A673 (cell line): ENCODE measurements around the gene AKAP12. TPM values are rescaled to one million over a fixed set of nuclear protein-coding genes. Genes with fewer than 3 reads are reported as not detected.

ENCODE experiments used
- BruUV-seq: library from RNA; stranded (reverse); fragments of 400-500 nt; replicated peaks from 2 replicates; lab custom pipeline; 2021; lab: Mats Ljungman, UMichigan
- CTCF ChIA-PET: fragments of 300-600 bp; sonication (Branson Sonifier 250); formaldehyde crosslinking; loops from one replicate; lab custom pipeline; 2022; ENCODE audit warnings: antibody characterized with exemption; lab: Charles Lee
- POLR2A ChIA-PET: fragments of 300-600 bp; sonication (Branson Sonifier 250); formaldehyde crosslinking; loops from one replicate; lab custom pipeline; 2022; ENCODE audit warnings: antibody characterized with exemption; ENCODE audit not compliant: low non-redundant PET; lab: Charles Lee
- DNase-seq: peaks from one replicate; pipeline ENCODE4 v3.0.0-alpha.2; 2015; ENCODE audit warnings: low spot score
- H3K27ac ChIP-seq: fragments of 200-600 bp; sonication (generic); 2 replicates; pipeline ENCODE4 v1.5.1; 2016; ENCODE audit warnings: mixed run types, low read depth, mild to moderate bottlenecking, mixed read lengths, antibody characterized with exemption, low read length; ENCODE audit not compliant: poor library complexity, severe bottlenecking
- H3K27me3 ChIP-seq: fragments of 200-600 bp; sonication (generic); replicated peaks from 2 replicates; pipeline ENCODE4 v1.6.1; 2017; ENCODE audit warnings: mixed run types, low read depth, mild to moderate bottlenecking, mixed read lengths, antibody characterized with exemption, low read length; ENCODE audit not compliant: insufficient read depth, poor library complexity
- H3K36me3 ChIP-seq: fragments of 200-600 bp; sonication (generic); 2 replicates; pipeline ENCODE4 v1.6.1; 2016; ENCODE audit warnings: mixed run types, mild to moderate bottlenecking, mixed read lengths, antibody characterized with exemption, low read length; ENCODE audit not compliant: insufficient read depth, poor library complexity, severe bottlenecking
- H3K4me1 ChIP-seq: fragments of 200-600 bp; sonication (generic); 2 replicates; pipeline ENCODE4 v1.6.1; 2017; ENCODE audit warnings: mixed run types, mild to moderate bottlenecking, mixed read lengths, antibody characterized with exemption, low read length; ENCODE audit not compliant: insufficient read depth, poor library complexity, severe bottlenecking
- H3K4me3 ChIP-seq: fragments of 200-600 bp; sonication (generic); 2 replicates; pipeline ENCODE4 v1.5.1; 2016; ENCODE audit warnings: low read depth, mixed run types, mild to moderate bottlenecking, mixed read lengths, low read length; ENCODE audit not compliant: poor library complexity, severe bottlenecking
- H3K9me3 ChIP-seq: fragments of 200-600 bp; sonication (generic); 2 replicates; pipeline ENCODE4 v1.6.1; 2016; ENCODE audit warnings: mixed run types, low read depth, mild to moderate bottlenecking, mixed read lengths, antibody characterized with exemption, low read length; ENCODE audit not compliant: poor library complexity, severe bottlenecking
- EZH2 ChIP-seq: fragments of 200-600 bp; sonication (generic); IDR thresholded peaks from 2 replicates; pipeline ENCODE4 v1.6.1; 2017; ENCODE audit warnings: borderline replicate concordance, low read depth, mild to moderate bottlenecking, mixed read lengths, antibody characterized with exemption, low read length; ENCODE audit not compliant: poor library complexity, severe bottlenecking
- intact Hi-C: fragments of 100-400 bp; cut with micrococcal nuclease; formaldehyde crosslinking; loops from one replicate; pipeline ENCODE4 v1.10.0; 2022; ENCODE audit not compliant: unreplicated experiment
- total RNA-seq: library from RNA; stranded (reverse); gene quantifications from 2 replicates; pipeline ENCODE4 v1.2.3, GENCODE V29; 2021
- TF ChIP-seq, protein P1 (sequence below): fragments of 300-800, 200-600 bp; sonication (generic); conservative IDR thresholded peaks from 2 replicates; pipeline ENCODE4 v1.5.1; 2017; ENCODE audit warnings: low read depth, mild to moderate bottlenecking, antibody characterized with exemption, low read length, moderate library complexity, mixed read lengths

AKAP12 gene
- total RNA-seq, 1 experiment from 2014 or later, result 37.3 TPM

DNA sequence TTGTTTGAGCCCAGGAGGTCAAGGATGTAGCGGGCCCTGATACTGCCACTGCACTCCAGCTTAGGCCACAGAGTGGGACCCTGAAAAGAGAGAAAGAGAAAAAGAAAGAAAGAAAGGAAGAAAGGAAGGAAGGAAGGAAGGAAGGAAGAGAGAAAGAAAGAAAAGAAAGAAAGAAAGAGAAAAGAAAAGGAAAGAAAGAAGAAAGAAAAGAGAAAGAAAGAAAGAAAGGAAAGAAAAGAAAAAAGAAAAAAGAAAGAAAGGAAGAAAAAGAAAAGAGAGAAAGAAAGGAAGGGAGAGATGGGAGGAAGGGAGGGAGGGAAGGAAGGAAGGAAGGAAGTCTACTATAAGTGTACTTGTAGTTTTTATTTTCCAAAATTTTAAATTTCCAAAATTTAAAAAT lies 42.2 kb upstream of the AKAP12 start:
- ChIA-PET POLR2A (no interaction called here), CTCF (no interaction called here)
- Histone ChIP-seq H3K36me3 (no peaks in the 10 kb centered on the region), H3K4me3 (no peak overlapping the region), H3K4me1 (no peaks in the 10 kb centered on the region), H3K9me3 (no peaks in the 10 kb centered on the region), H3K27me3 (no peaks in the 10 kb centered on the region), H3K27ac (no peak overlapping the region)
- no peak for DNase-seq
- intact Hi-C loops, result no loop called here
- TF ChIP-seq EZH2, result no peak
- TF ChIP-seq, protein P1, sequence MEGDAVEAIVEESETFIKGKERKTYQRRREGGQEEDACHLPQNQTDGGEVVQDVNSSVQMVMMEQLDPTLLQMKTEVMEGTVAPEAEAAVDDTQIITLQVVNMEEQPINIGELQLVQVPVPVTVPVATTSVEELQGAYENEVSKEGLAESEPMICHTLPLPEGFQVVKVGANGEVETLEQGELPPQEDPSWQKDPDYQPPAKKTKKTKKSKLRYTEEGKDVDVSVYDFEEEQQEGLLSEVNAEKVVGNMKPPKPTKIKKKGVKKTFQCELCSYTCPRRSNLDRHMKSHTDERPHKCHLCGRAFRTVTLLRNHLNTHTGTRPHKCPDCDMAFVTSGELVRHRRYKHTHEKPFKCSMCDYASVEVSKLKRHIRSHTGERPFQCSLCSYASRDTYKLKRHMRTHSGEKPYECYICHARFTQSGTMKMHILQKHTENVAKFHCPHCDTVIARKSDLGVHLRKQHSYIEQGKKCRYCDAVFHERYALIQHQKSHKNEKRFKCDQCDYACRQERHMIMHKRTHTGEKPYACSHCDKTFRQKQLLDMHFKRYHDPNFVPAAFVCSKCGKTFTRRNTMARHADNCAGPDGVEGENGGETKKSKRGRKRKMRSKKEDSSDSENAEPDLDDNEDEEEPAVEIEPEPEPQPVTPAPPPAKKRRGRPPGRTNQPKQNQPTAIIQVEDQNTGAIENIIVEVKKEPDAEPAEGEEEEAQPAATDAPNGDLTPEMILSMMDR, result no peak
- BruUV-seq, result no TSS peak

- Histone ChIP-seq H3K27ac (no peak overlapping the region), H3K36me3 (no peaks in the 10 kb centered on the region), H3K4me1 (no peaks in the 10 kb centered on the region), H3K27me3 (no peaks in the 10 kb centered on the region), H3K9me3 (no peaks in the 10 kb centered on the region), H3K4me3 (no peak overlapping the region)
- no peak for DNase-seq
- intact Hi-C loops, result no loop called here
- ChIA-PET CTCF (no interaction called here), POLR2A (no interaction called here)
- no TSS peak for BruUV-seq
- TF ChIP-seq, protein P1, result no peak
- no peak for TF ChIP-seq EZH2
These were observed 39.8 kb upstream of the AKAP12 start for GRCh38 chr6:151199991-151200390.

DNA sequence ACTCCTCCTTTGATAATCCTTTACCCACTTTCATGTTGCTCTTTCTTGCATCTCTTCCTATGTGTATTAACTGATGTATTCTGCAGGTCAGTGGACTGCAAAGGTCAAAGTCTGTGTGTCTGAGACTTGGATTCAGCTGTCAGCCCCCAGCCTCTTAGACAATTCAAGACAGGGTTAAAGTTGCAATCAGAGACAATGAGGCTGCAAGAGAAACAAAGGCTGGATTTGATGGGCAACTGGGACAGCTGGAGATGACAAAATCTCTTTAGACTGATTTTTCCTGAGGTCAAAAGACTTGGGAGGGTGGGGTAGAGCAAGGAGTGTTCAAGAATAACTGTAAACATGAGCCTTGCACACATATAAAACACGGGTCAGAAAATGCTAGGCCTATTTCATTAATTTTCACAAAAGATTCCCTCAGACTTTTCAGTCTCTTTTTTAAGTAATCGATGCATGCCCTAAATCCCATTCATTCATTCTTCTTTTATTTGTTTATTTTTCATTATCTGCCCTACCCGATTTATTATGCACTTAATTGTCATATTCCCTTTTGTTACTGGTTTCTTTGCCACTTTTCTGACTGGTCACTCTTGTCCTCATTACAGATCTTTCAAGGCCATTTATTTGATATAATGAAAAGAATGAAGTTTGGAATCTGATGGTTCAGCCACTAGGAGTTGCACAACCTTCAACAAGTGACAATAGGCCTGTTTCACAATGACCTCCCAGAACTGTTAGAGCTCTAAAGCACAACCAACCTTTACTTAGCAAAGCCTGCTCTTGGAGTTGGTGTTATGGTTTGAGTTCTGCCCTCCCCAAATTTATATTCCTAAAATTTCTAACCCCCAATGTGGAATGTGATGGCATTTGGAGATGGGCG lies 33.8 kb upstream of the AKAP12 start:
- BruUV-seq, result no TSS peak
- ChIA-PET POLR2A (interaction anchor here (0.6 to 0.7 kb wide), 2 partner anchors 74 to 108 kb away, joined by 3 read pairs; no protein-coding TSS in a partner anchor), CTCF (no interaction called here)
- no peak for DNase-seq
- Histone ChIP-seq H3K4me3 (no peak overlapping the region), H3K36me3 (no peaks in the 10 kb centered on the region), H3K27ac (no peak overlapping the region), H3K27me3 (no peaks in the 10 kb centered on the region), H3K9me3 (peaks cover 4% of the 10 kb centered on the region), H3K4me1 (no peaks in the 10 kb centered on the region)
- intact Hi-C loops, result no loop called here
- TF ChIP-seq, protein P1, result no peak
- no peak for TF ChIP-seq EZH2
